OCI-LY1 (cell line): ENCODE results near the gene P2RY8.

ENCODE experiments used
- H2AFZ ChIP-seq: fragments of 200-600 bp; sonication (generic), shearing (Covaris generic); 2 replicates; pipeline ENCODE4 v1.6.0; 2014; ENCODE audit warnings: antibody characterized with exemption, mild to moderate bottlenecking, low read length
- H3F3A ChIP-seq: fragments of 200-600 bp; sonication (generic), shearing (Covaris generic); 2 replicates; pipeline ENCODE4 v1.6.0; 2014; ENCODE audit warnings: mild to moderate bottlenecking, antibody characterized with exemption, low read length, moderate library complexity; ENCODE audit not compliant: insufficient read depth
- H3K27ac ChIP-seq: fragments of 200-600 bp; sonication (generic); 2 replicates; pipeline ENCODE4 v1.5.1; 2014; ENCODE audit warnings: low read length, mixed run types, mild to moderate bottlenecking, low read depth; ENCODE audit not compliant: poor library complexity, severe bottlenecking
- H3K27me3 ChIP-seq: fragments of 200-600 bp; sonication (generic); 2 replicates; pipeline ENCODE4 v1.6.0; 2014; ENCODE audit warnings: antibody characterized with exemption, mild to moderate bottlenecking, low read length, moderate library complexity; ENCODE audit not compliant: insufficient read depth
- H3K36me3 ChIP-seq: fragments of 200-600 bp; sonication (generic); 2 replicates; pipeline ENCODE4 v1.6.1; 2014; ENCODE audit warnings: mild to moderate bottlenecking, antibody characterized with exemption, low read length, moderate library complexity, mixed read lengths; ENCODE audit not compliant: insufficient read depth
- H3K4me1 ChIP-seq: fragments of 200-600 bp; sonication (generic); 2 replicates; pipeline ENCODE4 v1.5.1; 2014; ENCODE audit warnings: mild to moderate bottlenecking, low read length, moderate library complexity; ENCODE audit not compliant: insufficient read depth, severe bottlenecking
- H3K4me2 ChIP-seq: fragments of 200-600 bp; sonication (generic), shearing (Covaris generic); 2 replicates; pipeline ENCODE4 v1.6.1; 2014; ENCODE audit warnings: low read length
- H3K4me3 ChIP-seq: fragments of 200-600 bp; sonication (generic); 2 replicates; pipeline ENCODE4 v1.5.1; 2014; ENCODE audit warnings: low read length, low read depth, mild to moderate bottlenecking, mixed read lengths; ENCODE audit not compliant: poor library complexity, severe bottlenecking
- H3K79me2 ChIP-seq: fragments of 200-600 bp; shearing (Covaris generic); 2 replicates; pipeline ENCODE4 v1.6.1; 2016; ENCODE audit warnings: mixed run types, low read length, mixed read lengths; ENCODE audit not compliant: insufficient read depth
- H3K9ac ChIP-seq: fragments of 200-600 bp; sonication (generic), shearing (Covaris generic); 2 replicates; pipeline ENCODE4 v1.6.1; 2014; ENCODE audit warnings: mild to moderate bottlenecking, low read length, mixed read lengths
- H3K9me2 ChIP-seq: fragments of 200-600 bp; sonication (generic), shearing (Covaris generic); 2 replicates; pipeline ENCODE4 v1.6.1; 2014; ENCODE audit warnings: low read depth, mild to moderate bottlenecking, low read length, mixed read lengths
- H3K9me3 ChIP-seq: fragments of 200-600 bp; shearing (Covaris generic); 2 replicates; pipeline ENCODE4 v1.6.1; 2014; ENCODE audit warnings: low read length, mixed read lengths
- H4K20me1 ChIP-seq: fragments of 200-600 bp; sonication (generic), shearing (Covaris generic); 2 replicates; pipeline ENCODE4 v1.6.0; 2016; ENCODE audit warnings: mild to moderate bottlenecking, low read length; ENCODE audit not compliant: insufficient read depth
- EZH2 ChIP-seq: fragments of 200-600 bp; sonication (generic), shearing (Covaris generic); IDR thresholded peaks from 2 replicates; pipeline ENCODE4 v1.8.0; 2017; ENCODE audit warnings: borderline replicate concordance, mixed run types, mild to moderate bottlenecking, antibody characterized with exemption, low read length, moderate library complexity, mixed read lengths
- TF ChIP-seq, protein P1 (sequence below): fragments of 200-600 bp; sonication (generic), shearing (Covaris generic); IDR thresholded peaks from 2 replicates; pipeline ENCODE4 v1.5.1; 2017; ENCODE audit warnings: mild to moderate bottlenecking, antibody characterized with exemption, low read length, moderate library complexity, mixed read lengths

Gene P2RY8

DNA sequence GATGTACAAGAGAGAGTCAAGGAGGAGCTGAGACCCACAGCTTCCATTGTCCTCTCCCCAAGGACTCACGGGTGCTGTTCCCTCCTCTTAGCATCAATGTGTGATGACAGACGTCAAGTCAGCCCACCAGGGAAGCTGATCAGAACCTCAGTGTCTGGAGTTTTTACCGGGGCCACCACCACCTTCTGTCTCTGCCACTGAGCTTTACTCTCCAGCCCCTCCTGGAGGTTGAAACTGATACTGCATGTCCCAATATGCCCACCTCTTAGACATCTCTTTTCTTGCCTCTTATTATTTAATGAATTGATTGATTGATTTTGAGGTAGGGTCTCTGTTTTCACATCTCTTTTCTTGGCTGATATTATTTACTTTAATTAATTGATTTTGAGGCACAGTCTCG lies 44.1 kb upstream of the P2RY8 start:
- H3K27ac ChIP-seq, result no peak overlapping the region
- H3K36me3 ChIP-seq, result no peaks in the 10 kb centered on the region

GRCh38 chrX:1578511-1579173 lies 41.7 kb upstream of the P2RY8 start:
- no peaks in the 10 kb centered on the region for H3K36me3 ChIP-seq
- H3K9ac ChIP-seq, result no peak overlapping the region
- no peaks in the 10 kb centered on the region for H3K79me2 ChIP-seq
- peaks cover 4% of the 10 kb centered on the region for H3F3A ChIP-seq
- no peak overlapping the region for H3K4me2 ChIP-seq
- TF ChIP-seq, protein P1, sequence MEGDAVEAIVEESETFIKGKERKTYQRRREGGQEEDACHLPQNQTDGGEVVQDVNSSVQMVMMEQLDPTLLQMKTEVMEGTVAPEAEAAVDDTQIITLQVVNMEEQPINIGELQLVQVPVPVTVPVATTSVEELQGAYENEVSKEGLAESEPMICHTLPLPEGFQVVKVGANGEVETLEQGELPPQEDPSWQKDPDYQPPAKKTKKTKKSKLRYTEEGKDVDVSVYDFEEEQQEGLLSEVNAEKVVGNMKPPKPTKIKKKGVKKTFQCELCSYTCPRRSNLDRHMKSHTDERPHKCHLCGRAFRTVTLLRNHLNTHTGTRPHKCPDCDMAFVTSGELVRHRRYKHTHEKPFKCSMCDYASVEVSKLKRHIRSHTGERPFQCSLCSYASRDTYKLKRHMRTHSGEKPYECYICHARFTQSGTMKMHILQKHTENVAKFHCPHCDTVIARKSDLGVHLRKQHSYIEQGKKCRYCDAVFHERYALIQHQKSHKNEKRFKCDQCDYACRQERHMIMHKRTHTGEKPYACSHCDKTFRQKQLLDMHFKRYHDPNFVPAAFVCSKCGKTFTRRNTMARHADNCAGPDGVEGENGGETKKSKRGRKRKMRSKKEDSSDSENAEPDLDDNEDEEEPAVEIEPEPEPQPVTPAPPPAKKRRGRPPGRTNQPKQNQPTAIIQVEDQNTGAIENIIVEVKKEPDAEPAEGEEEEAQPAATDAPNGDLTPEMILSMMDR, result no peak
- no peak for TF ChIP-seq EZH2
- no peak overlapping the region for H3K4me3 ChIP-seq
- H3K4me1 ChIP-seq, result peaks cover 13% of the 10 kb centered on the region
- no peaks in the 10 kb centered on the region for H3K9me3 ChIP-seq
- H3K9me2 ChIP-seq, result no peaks in the 10 kb centered on the region
- H2AFZ ChIP-seq, result no peak overlapping the region
- no peaks in the 10 kb centered on the region for H3K27me3 ChIP-seq
- H4K20me1 ChIP-seq, result no peaks in the 10 kb centered on the region
- no peak overlapping the region for H3K27ac ChIP-seq

More for the DNA sequence above, 44.1 kb upstream of the P2RY8 start:
- Histone ChIP-seq H3K79me2 (no peaks in the 10 kb centered on the region), H3K4me2 (no peak overlapping the region), H3K4me3 (no peak overlapping the region), H4K20me1 (no peaks in the 10 kb centered on the region), H3K27me3 (no peaks in the 10 kb centered on the region), H3K9me2 (no peaks in the 10 kb centered on the region), H3K9ac (no peak overlapping the region), H3K4me1 (peaks cover 13% of the 10 kb centered on the region), H2AFZ (no peak overlapping the region), H3K9me3 (no peaks in the 10 kb centered on the region), H3F3A (peaks cover 8% of the 10 kb centered on the region)
- TF ChIP-seq, protein P1, result peak; percentile 79
- TF ChIP-seq EZH2, result no peak

GRCh38 chrX:1577845-1578244 lies 40.9 kb upstream of the P2RY8 start:
- Histone ChIP-seq H3K27me3 (no peaks in the 10 kb centered on the region), H3K4me3 (no peak overlapping the region), H3K4me1 (peaks cover 6% of the 10 kb centered on the region), H2AFZ (no peak overlapping the region), H3K9me2 (no peaks in the 10 kb centered on the region), H3K79me2 (no peaks in the 10 kb centered on the region), H3K9ac (no peak overlapping the region), H3F3A (peaks cover 4% of the 10 kb centered on the region), H3K36me3 (no peaks in the 10 kb centered on the region; the same call in 1 of the 2 replicates), H3K27ac (no peak overlapping the region), H4K20me1 (no peaks in the 10 kb centered on the region), H3K9me3 (no peaks in the 10 kb centered on the region), H3K4me2 (no peak overlapping the region)
- no peak for TF ChIP-seq EZH2
- TF ChIP-seq, protein P1, result no peak
